ENCODE results near the gene APLP2.
A peak's percentile ranks its signal among the peaks of the same experiment; 100 is the strongest.

APLP2 gene

DNA sequence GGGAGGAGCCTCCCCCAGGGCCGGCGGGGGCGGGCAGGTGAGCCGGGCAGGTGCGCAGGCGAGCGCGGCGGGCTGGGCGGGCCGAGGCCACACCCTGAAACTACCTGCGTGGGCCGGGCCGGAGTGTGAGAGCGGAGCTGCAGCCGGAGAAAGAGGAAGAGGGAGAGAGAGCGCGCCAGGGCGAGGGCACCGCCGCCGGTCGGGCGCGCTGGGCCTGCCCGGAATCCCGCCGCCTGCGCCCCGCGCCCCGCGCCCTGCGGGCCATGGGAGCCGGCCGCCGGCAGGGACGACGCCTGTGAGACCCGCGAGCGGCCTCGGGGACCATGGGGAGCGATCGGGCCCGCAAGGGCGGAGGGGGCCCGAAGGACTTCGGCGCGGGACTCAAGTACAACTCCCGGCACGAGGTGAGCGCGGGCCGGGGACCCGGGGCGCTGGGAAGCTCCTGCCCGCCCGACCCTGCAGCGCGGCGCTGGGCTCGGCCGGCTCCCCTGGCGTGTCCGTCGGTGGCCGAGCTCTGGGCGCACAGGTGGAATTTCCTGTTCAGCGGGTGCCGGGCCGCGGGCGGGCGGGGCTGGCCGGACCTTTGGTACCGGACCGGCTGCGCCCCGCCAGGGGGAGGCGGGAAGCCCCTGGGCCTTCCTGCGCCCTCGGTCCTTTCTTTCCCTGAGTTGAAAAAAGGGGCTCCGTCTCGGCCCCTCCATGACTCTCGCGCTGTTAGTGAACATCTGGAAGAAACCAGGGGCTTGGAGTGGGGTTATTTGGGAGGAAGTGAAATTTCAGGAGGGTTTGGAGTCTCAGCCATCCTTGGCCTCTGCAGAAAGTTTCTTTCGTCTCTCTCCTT is 90.2 kb downstream of the APLP2 start, which contains the start of gene ST14:
Gene ST14 (plus strand): TSS at position 126 of the 841 bp plus-strand sequence. CDS start 198 bp downstream, at position 324.
- peaks cover 48% of the 10 kb centered on the region for H3K79me2 ChIP-seq (ENCODE audit: low read length)
- no peaks in the 10 kb centered on the region for H3K9me3 ChIP-seq (ENCODE audit: insufficient read depth, low read length)
- peaks cover 6% of the 10 kb centered on the region for H3K36me3 ChIP-seq (replicated peaks; ENCODE audit: low read depth, low read length)
- 0 out of 2 replicates have a peak within 1 kb of the TSS, but pooled peaks have one; percentile 51 for H2AFZ ChIP-seq (ENCODE audit: low read depth, low read length)
- peak within 1 kb of the TSS; percentile 80 for H3K4me3 ChIP-seq (ENCODE audit: low read length)
- H3K27ac ChIP-seq (ENCODE audit: low read length): peak within 1 kb of the TSS; percentile 4; the same call in 1 of the 2 replicates
- H3K4me1 ChIP-seq (ENCODE audit: low read length): peaks cover 53% of the 10 kb centered on the region
- H3K4me2 ChIP-seq (ENCODE audit: low read length): peak within 1 kb of the TSS; percentile 90
- peaks cover 25% of the 10 kb centered on the region for H4K20me1 ChIP-seq (ENCODE audit: insufficient read depth, low read length)
- no peak for TF ChIP-seq EZH2phosphoT487 (IDR thresholded peaks at IDR 0.05; ENCODE audit: low read depth)
- TF ChIP-seq, protein P1, sequence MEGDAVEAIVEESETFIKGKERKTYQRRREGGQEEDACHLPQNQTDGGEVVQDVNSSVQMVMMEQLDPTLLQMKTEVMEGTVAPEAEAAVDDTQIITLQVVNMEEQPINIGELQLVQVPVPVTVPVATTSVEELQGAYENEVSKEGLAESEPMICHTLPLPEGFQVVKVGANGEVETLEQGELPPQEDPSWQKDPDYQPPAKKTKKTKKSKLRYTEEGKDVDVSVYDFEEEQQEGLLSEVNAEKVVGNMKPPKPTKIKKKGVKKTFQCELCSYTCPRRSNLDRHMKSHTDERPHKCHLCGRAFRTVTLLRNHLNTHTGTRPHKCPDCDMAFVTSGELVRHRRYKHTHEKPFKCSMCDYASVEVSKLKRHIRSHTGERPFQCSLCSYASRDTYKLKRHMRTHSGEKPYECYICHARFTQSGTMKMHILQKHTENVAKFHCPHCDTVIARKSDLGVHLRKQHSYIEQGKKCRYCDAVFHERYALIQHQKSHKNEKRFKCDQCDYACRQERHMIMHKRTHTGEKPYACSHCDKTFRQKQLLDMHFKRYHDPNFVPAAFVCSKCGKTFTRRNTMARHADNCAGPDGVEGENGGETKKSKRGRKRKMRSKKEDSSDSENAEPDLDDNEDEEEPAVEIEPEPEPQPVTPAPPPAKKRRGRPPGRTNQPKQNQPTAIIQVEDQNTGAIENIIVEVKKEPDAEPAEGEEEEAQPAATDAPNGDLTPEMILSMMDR (IDR thresholded peaks at IDR 0.05; ENCODE audit: low read depth, low read length): no peak
- peak within 1 kb of the TSS; percentile 77 for H3K9ac ChIP-seq (ENCODE audit: low read length)
- peaks cover 24% of the 10 kb centered on the region for H3K27me3 ChIP-seq (ENCODE audit: low read depth, low read length)

DNA sequence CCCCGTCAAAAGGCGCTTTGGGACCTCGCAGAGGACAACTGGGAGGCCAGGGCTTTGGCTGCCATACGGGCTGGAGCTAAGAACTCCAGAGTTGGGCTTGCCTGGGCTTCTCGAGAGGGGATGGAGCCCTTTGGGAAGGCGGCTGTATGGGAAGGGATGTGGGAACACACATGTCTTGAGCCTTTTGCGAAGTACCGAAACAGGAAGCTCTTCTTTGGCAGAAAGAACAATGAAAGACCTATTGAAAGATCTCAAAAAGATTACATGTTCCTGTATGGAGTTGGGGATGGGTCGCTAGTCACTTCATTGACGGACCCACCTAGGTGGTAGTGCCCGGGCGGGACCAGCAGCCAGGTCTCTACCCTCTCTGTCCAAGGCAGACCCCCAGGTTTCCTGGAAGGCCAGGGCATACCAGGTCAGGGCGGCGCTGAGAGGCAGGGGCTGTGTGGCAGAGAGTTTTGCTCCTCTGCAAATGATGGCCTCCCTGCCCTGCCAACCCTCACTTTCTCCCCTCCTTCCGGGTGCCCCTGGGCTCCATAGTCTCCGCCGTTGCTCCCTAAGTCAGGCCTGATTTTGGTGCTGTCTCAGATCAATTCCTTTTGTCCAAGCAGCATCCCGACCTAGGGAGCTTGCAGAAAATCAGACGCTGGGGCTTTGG is 90.9 kb downstream of the APLP2 start:
- H3K79me2 ChIP-seq (ENCODE audit: low read length): peaks cover 56% of the 10 kb centered on the region
- H3K4me2 ChIP-seq (ENCODE audit: low read length): peak overlapping the region; percentile 90
- no peak overlapping the region for H2AFZ ChIP-seq (ENCODE audit: low read depth, low read length)
- peak overlapping the region; percentile 80 for H3K4me3 ChIP-seq (ENCODE audit: low read length)
- peaks cover 54% of the 10 kb centered on the region for H3K4me1 ChIP-seq (ENCODE audit: low read length)
- H3K36me3 ChIP-seq (replicated peaks; ENCODE audit: low read depth, low read length): peaks cover 9% of the 10 kb centered on the region
- H4K20me1 ChIP-seq (ENCODE audit: insufficient read depth, low read length): peaks cover 33% of the 10 kb centered on the region
- no peak for TF ChIP-seq EZH2phosphoT487 (IDR thresholded peaks at IDR 0.05; ENCODE audit: low read depth)
- TF ChIP-seq, protein P1 (IDR thresholded peaks at IDR 0.05; ENCODE audit: low read depth, low read length): no peak
- H3K9me3 ChIP-seq (ENCODE audit: insufficient read depth, low read length): no peaks in the 10 kb centered on the region
- peak overlapping the region; percentile 77 for H3K9ac ChIP-seq (ENCODE audit: low read length)
- peaks cover 24% of the 10 kb centered on the region for H3K27me3 ChIP-seq (ENCODE audit: low read depth, low read length)
- H3K27ac ChIP-seq (ENCODE audit: low read length): peak overlapping the region; percentile 4; the same call in 1 of the 2 replicates

DNA sequence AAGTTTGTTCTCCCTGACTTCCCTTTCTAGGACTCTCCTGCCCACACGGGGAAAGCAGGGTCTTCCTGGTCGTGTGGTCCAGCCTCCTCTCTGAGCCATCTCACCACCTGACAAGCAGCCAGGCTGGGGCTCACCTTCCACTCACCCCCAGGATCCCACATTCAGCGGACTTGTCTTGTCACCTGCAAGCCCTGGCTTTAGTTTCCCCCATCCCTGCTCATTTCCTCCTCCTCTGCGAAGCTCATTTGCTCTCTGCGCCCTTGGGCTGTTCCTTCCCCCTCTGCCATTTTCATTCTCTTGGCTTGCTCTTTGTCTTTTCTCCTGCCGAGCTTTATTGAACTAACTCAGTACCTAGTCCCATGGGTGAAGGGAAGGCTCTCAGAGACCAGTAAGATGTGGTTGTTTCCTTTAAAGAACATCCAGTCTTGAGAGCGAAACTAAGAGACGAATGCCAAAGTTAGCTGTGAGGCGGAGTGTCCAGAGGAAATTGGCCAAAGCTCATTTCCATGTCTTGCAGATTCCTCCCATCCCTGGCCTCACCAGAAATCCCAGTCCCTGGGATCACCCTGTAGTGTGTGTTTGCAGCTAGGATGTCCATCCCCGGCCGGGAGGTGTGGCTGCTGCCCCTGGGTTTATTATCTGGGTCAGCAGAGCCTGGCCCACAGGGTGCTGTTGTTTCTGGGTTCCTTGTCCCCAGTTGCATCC is 91.9 kb downstream of the APLP2 start:
- peaks cover 9% of the 10 kb centered on the region for H3K36me3 ChIP-seq (replicated peaks; ENCODE audit: low read depth, low read length)
- H3K4me1 ChIP-seq (ENCODE audit: low read length): peaks cover 54% of the 10 kb centered on the region
- peaks cover 24% of the 10 kb centered on the region for H3K27me3 ChIP-seq (ENCODE audit: low read depth, low read length)
- TF ChIP-seq, protein P1 (IDR thresholded peaks at IDR 0.05; ENCODE audit: low read depth, low read length): no peak
- no peak for TF ChIP-seq EZH2phosphoT487 (IDR thresholded peaks at IDR 0.05; ENCODE audit: low read depth)
- H3K9ac ChIP-seq (ENCODE audit: low read length): peak overlapping the region; percentile 77
- peak overlapping the region; percentile 90 for H3K4me2 ChIP-seq (ENCODE audit: low read length)
- peaks cover 37% of the 10 kb centered on the region for H4K20me1 ChIP-seq (ENCODE audit: insufficient read depth, low read length)
- H2AFZ ChIP-seq (ENCODE audit: low read depth, low read length): no peak overlapping the region
- no peak overlapping the region for H3K27ac ChIP-seq (ENCODE audit: low read length)
- H3K9me3 ChIP-seq (ENCODE audit: insufficient read depth, low read length): no peaks in the 10 kb centered on the region
- H3K4me3 ChIP-seq (ENCODE audit: low read length): peak overlapping the region; percentile 80
- H3K79me2 ChIP-seq (ENCODE audit: low read length): peaks cover 57% of the 10 kb centered on the region

Measured in OCI-LY3 (cell line).